NT2/D1 (cell line): ENCODE data around the gene CDK6.

Experiments used
- DNase-seq: peaks from one replicate; pipeline ENCODE4 v3.0.0-alpha.2; 2011; ENCODE audit warnings: low read depth, low spot score
- H3K27me3 ChIP-seq: 2 replicates; pipeline ENCODE4 v1.6.0; 2011; ENCODE audit warnings: mild to moderate bottlenecking; ENCODE audit not compliant: insufficient read length, insufficient read depth
- H3K36me3 ChIP-seq: 2 replicates; pipeline ENCODE4 v1.6.1; 2011; ENCODE audit warnings: mild to moderate bottlenecking, low read length, mixed read lengths; ENCODE audit not compliant: insufficient read depth, insufficient read length
- H3K4me1 ChIP-seq: 2 replicates; pipeline ENCODE4 v1.5.1; 2011; ENCODE audit not compliant: insufficient read depth, insufficient read length
- H3K4me3 ChIP-seq: 2 replicates; pipeline ENCODE4 v1.5.1; 2011; ENCODE audit warnings: low read depth; ENCODE audit not compliant: insufficient read length
- H3K9ac ChIP-seq: 2 replicates; pipeline ENCODE4 v1.6.0; 2011; ENCODE audit warnings: low read depth; ENCODE audit not compliant: insufficient read length
- H3K9me3 ChIP-seq: 2 replicates; pipeline ENCODE4 v1.5.1; 2011; ENCODE audit warnings: mild to moderate bottlenecking, low read length; ENCODE audit not compliant: insufficient read depth
- SUZ12 ChIP-seq: IDR thresholded peaks from 2 replicates; pipeline ENCODE4 v1.6.1; 2011; ENCODE audit not compliant: insufficient read length, insufficient read depth; ENCODE audit errors: extremely low read depth
- YY1 ChIP-seq: IDR thresholded peaks from 2 replicates; pipeline ENCODE4 v1.6.1; 2011; ENCODE audit not compliant: insufficient read length, insufficient read depth
- ZNF274 ChIP-seq: IDR thresholded peaks from 2 replicates; pipeline ENCODE4 v1.6.1; 2011; ENCODE audit warnings: mild to moderate bottlenecking, low read depth, low read length

Gene CDK6

DNA sequence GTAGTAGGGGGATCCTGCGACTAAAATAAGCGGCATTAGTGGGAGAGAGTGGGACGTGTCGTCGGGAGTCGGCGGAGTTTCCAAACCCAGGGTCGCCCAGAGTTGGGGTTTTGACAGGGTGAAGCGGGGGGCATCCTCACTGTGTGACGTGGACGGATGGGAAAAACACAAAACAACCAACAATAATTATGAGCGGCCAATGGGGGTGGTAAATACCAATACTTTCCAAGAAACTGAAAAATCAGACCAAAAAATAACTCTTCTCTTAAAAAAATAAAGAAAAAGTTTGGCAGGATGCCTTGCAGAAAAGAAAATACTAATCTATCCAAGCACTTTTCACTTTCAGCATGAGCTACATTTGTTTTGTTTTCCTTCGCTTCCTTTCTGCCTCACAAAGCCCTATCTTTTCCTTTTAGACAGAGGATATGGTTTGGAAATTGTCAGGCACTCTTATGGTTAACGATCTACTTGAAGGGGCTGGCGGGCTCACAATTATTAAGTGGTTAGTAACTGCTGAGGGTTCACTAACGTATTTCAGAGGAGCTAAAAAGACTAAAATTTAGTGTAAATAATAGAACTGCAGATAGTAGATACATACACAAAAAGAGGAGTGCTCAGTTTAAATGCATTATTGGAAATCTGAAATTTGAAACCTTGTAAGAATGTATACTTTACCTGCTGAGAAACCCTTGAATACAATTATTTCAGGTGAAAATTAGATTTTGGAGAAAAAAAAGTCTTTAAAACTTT lies 802 bp upstream of the CDK6 start:
- Histone ChIP-seq H3K27me3 (peaks cover 20% of the 10 kb centered on the region), H3K9me3 (no peaks in the 10 kb centered on the region), H3K9ac (peak overlapping the region; percentile 42), H3K4me1 (no peaks in the 10 kb centered on the region), H3K36me3 (peaks cover 3% of the 10 kb centered on the region), H3K4me3 (peak overlapping the region; percentile 34)
- DNase-seq = no peak
- TF ChIP-seq SUZ12 = no peak
- TF ChIP-seq YY1 = no peak
- no peak for TF ChIP-seq ZNF274

- Histone ChIP-seq H3K36me3 (peaks cover 8% of the 10 kb centered on the region), H3K9me3 (no peaks in the 10 kb centered on the region), H3K4me1 (no peaks in the 10 kb centered on the region), H3K4me3 (peak overlapping the region; percentile 62), H3K9ac (peak overlapping the region; percentile 76), H3K27me3 (peaks cover 20% of the 10 kb centered on the region)
- no peak for TF ChIP-seq ZNF274
- TF ChIP-seq YY1 = no peak
- no peak for TF ChIP-seq SUZ12
- no peak for DNase-seq
These were observed 403 bp downstream of the CDK6 start for GRCh38 chr7:92835851-92836488.

- no peak for TF ChIP-seq YY1
- TF ChIP-seq ZNF274 = no peak
- no peak for TF ChIP-seq SUZ12
These were observed 1.0 kb downstream of the CDK6 start for GRCh38 chr7:92835261-92835850.

GRCh38 chr7:92834507-92835260 lies 1.7 kb downstream of the CDK6 start:
- peak overlapping the region; percentile 64 for H3K9ac ChIP-seq
- H3K27me3 ChIP-seq = peaks cover 20% of the 10 kb centered on the region
- no peak for DNase-seq
- H3K9me3 ChIP-seq = no peaks in the 10 kb centered on the region
- H3K36me3 ChIP-seq = peaks cover 19% of the 10 kb centered on the region
- TF ChIP-seq SUZ12 (no peak), ZNF274 (no peak), YY1 (no peak)
- no peaks in the 10 kb centered on the region for H3K4me1 ChIP-seq
- peak overlapping the region; percentile 62 for H3K4me3 ChIP-seq

More at GRCh38 chr7:92835261-92835850, 1.0 kb downstream of the CDK6 start:
- H3K4me3 ChIP-seq = peak overlapping the region; percentile 62
- no peaks in the 10 kb centered on the region for H3K9me3 ChIP-seq
- peaks cover 15% of the 10 kb centered on the region for H3K36me3 ChIP-seq
- H3K4me1 ChIP-seq = no peaks in the 10 kb centered on the region
- H3K27me3 ChIP-seq = peaks cover 20% of the 10 kb centered on the region
- DNase-seq = peak; percentile 75
- H3K9ac ChIP-seq = peak overlapping the region; percentile 76

DNA sequence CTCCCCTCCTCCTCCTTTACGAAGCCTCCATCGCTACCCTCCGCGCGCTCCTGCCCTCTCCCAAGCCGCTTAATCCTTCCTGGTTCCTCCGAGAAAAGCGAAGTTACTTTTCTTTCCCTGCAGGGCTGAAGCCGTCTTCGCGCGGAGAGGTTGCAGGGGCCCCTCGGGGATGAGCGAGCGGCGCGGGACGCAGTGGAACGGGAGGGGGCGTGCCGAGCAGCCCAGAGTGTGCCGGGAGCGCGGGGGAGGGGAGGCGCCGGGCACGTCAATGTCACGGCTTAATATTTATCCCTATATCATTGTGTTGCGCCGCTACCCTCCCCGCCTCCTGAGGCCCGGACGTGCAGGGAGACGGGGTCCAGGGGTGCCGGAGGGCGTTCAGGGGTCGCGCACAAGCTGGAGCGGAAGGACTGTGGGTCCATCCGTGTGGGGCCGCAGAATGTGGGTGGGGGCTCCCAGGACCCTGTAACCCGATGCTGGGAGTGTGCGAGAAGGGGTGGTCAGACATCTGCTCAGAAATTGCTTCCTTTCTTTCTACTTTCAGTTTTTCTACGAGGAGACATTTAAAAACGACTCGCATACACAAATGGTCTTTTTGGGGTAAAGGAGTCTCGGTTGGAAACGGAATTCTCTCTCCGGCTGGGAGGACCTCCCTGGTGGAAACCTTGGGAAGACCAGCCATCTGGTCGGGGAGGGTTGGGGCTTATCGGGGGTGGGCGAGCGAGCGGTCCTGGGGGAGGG lies 2.4 kb downstream of the CDK6 start:
- TF ChIP-seq ZNF274 = no peak
- TF ChIP-seq SUZ12 = no peak
- no peak for TF ChIP-seq YY1
- Histone ChIP-seq H3K9ac (peak overlapping the region; percentile 85), H3K36me3 (peaks cover 27% of the 10 kb centered on the region), H3K9me3 (no peaks in the 10 kb centered on the region), H3K4me3 (peak overlapping the region; percentile 62), H3K27me3 (peaks cover 20% of the 10 kb centered on the region), H3K4me1 (no peaks in the 10 kb centered on the region)
- DNase-seq = peak; percentile 46

GRCh38 chr7:92833024-92833765 lies 3.2 kb downstream of the CDK6 start:
- Histone ChIP-seq H3K9me3 (no peaks in the 10 kb centered on the region), H3K27me3 (peaks cover 13% of the 10 kb centered on the region), H3K4me3 (peak overlapping the region; percentile 62), H3K4me1 (no peaks in the 10 kb centered on the region), H3K36me3 (peaks cover 29% of the 10 kb centered on the region), H3K9ac (peak overlapping the region; percentile 85)
- DNase-seq = peak; percentile 83
- TF ChIP-seq YY1 = no peak
- no peak for TF ChIP-seq SUZ12
- no peak for TF ChIP-seq ZNF274
